Neural cell (in vitro differentiated cells): ENCODE results near the gene B3GALNT1. TPM values are rescaled to one million over a fixed set of nuclear protein-coding genes. Genes with fewer than 3 reads are reported as not detected.

Experiments used
- H2AFZ ChIP-seq: fragments of 200-600, 300-800 bp; sonication (generic), shearing (Covaris generic); 2 replicates; pipeline ENCODE4 v1.6.0; 2014; ENCODE audit warnings: low read depth, mild to moderate bottlenecking, antibody characterized with exemption, low read length, moderate library complexity
- H3F3A ChIP-seq: fragments of 200-600 bp; shearing (Covaris generic); 2 replicates; pipeline ENCODE4 v1.6.1; 2016; ENCODE audit warnings: mild to moderate bottlenecking, moderate library complexity, mixed read lengths, antibody characterized with exemption, low read length; ENCODE audit not compliant: insufficient read depth, poor library complexity, severe bottlenecking
- H3K27ac ChIP-seq: fragments of 200-600, 300-800 bp; sonication (generic), shearing (Covaris generic); 2 replicates; pipeline ENCODE4 v1.5.1; 2014; ENCODE audit warnings: mild to moderate bottlenecking, low read length, moderate library complexity
- H3K27me3 ChIP-seq: fragments of 300-800, 200-600 bp; sonication (generic), shearing (Covaris generic); 2 replicates; pipeline ENCODE4 v1.6.0; 2014; ENCODE audit warnings: mild to moderate bottlenecking, low read depth, low read length, moderate library complexity; ENCODE audit not compliant: insufficient read depth
- H3K36me3 ChIP-seq: fragments of 300-800, 200-600 bp; sonication (generic), shearing (Covaris generic); 2 replicates; pipeline ENCODE4 v1.5.1; 2014; ENCODE audit warnings: mild to moderate bottlenecking, antibody characterized with exemption, low read length, moderate library complexity; ENCODE audit not compliant: insufficient read depth
- H3K4me2 ChIP-seq: fragments of 300-800, 200-600 bp; sonication (generic), shearing (Covaris generic); 2 replicates; pipeline ENCODE4 v1.6.0; 2014; ENCODE audit warnings: mild to moderate bottlenecking, low read length
- H3K4me3 ChIP-seq: fragments of 300-800, 200-600 bp; sonication (generic), shearing (Covaris generic); 2 replicates; pipeline ENCODE4 v1.5.1; 2014; ENCODE audit warnings: mild to moderate bottlenecking, low read length, moderate library complexity
- H3K79me2 ChIP-seq: fragments of 200-600 bp; shearing (Covaris generic); replicated peaks from 2 replicates; pipeline ENCODE4 v1.6.0; 2014; ENCODE audit warnings: mild to moderate bottlenecking, low read length, moderate library complexity; ENCODE audit not compliant: insufficient read depth
- H3K9ac ChIP-seq: fragments of 300-800, 200-600 bp; sonication (generic), shearing (Covaris generic); 2 replicates; pipeline ENCODE4 v1.6.1; 2016; ENCODE audit warnings: mild to moderate bottlenecking, low read length, mixed read lengths
- H3K9me2 ChIP-seq: fragments of 200-600 bp; shearing (Covaris generic); 2 replicates; pipeline ENCODE4 v1.6.1; 2016; ENCODE audit warnings: mild to moderate bottlenecking, low read length, mixed read lengths; ENCODE audit not compliant: insufficient read depth
- H3K9me3 ChIP-seq: fragments of 200-600, 300-800 bp; sonication (generic), shearing (Covaris generic); 2 replicates; pipeline ENCODE4 v1.6.1; 2016; ENCODE audit warnings: mild to moderate bottlenecking, mixed run types, low read length, moderate library complexity, mixed read lengths
- H4K20me1 ChIP-seq: fragments of 200-600 bp; shearing (Covaris generic); 2 replicates; pipeline ENCODE4 v1.6.1; 2016; ENCODE audit warnings: mild to moderate bottlenecking, mixed run types; ENCODE audit not compliant: insufficient read depth
- EP300 ChIP-seq: fragments of 450-650 bp; conservative IDR thresholded peaks from 2 replicates; pipeline ENCODE4 v1.6.1; 2014; ENCODE audit warnings: antibody characterized with exemption, mild to moderate bottlenecking, moderate library complexity; ENCODE audit not compliant: poor library complexity, severe bottlenecking
- EZH2 ChIP-seq: fragments of 200-600, 300-800 bp; shearing (Covaris generic), sonication (generic); IDR thresholded peaks from 2 replicates; pipeline ENCODE4 v1.6.1; 2014; ENCODE audit warnings: antibody characterized with exemption, low read length, borderline replicate concordance, mild to moderate bottlenecking; ENCODE audit not compliant: insufficient read depth, poor library complexity, severe bottlenecking
- MXI1 ChIP-seq: fragments of 450-650 bp; conservative IDR thresholded peaks from 2 replicates; pipeline ENCODE4 v1.6.1; 2014; ENCODE audit warnings: antibody characterized with exemption, mild to moderate bottlenecking; ENCODE audit not compliant: poor library complexity, severe bottlenecking
- POLR2AphosphoS5 ChIP-seq: IDR thresholded peaks from 2 replicates; pipeline ENCODE4 v1.6.1; 2012
- RAD21 ChIP-seq: fragments of 450-650 bp; conservative IDR thresholded peaks from 2 replicates; pipeline ENCODE4 v1.6.1; 2014; ENCODE audit warnings: antibody characterized with exemption, mild to moderate bottlenecking, moderate library complexity
- SMC3 ChIP-seq: fragments of 450-650 bp; conservative IDR thresholded peaks from 2 replicates; pipeline ENCODE4 v1.6.1; 2014; ENCODE audit warnings: antibody characterized with exemption, mild to moderate bottlenecking, moderate library complexity; ENCODE audit not compliant: poor library complexity
- TAF1 ChIP-seq: IDR thresholded peaks from 2 replicates; pipeline ENCODE4 v1.6.1; 2012; ENCODE audit warnings: low read depth
- polyA plus RNA-seq: library from polyadenylated mRNA; depleted of rRNA; stranded (reverse); fragments of >200 nt; gene quantifications from 2 replicates; pipeline ENCODE4 v1.2.3, GENCODE V29; 2014
- TF ChIP-seq, protein P1 (sequence below): IDR thresholded peaks from 2 replicates; pipeline ENCODE4 v1.6.1; 2012; ENCODE audit warnings: borderline replicate concordance
- TF ChIP-seq, protein P2 (sequence below): fragments of 450-650 bp; IDR thresholded peaks from 2 replicates; pipeline ENCODE4 v1.5.1; 2014; ENCODE audit warnings: antibody characterized with exemption, mild to moderate bottlenecking, moderate library complexity; ENCODE audit not compliant: poor library complexity, severe bottlenecking

B3GALNT1 gene
- polyA plus RNA-seq, 1 donor from 2014 or later: 31.7 TPM

DNA sequence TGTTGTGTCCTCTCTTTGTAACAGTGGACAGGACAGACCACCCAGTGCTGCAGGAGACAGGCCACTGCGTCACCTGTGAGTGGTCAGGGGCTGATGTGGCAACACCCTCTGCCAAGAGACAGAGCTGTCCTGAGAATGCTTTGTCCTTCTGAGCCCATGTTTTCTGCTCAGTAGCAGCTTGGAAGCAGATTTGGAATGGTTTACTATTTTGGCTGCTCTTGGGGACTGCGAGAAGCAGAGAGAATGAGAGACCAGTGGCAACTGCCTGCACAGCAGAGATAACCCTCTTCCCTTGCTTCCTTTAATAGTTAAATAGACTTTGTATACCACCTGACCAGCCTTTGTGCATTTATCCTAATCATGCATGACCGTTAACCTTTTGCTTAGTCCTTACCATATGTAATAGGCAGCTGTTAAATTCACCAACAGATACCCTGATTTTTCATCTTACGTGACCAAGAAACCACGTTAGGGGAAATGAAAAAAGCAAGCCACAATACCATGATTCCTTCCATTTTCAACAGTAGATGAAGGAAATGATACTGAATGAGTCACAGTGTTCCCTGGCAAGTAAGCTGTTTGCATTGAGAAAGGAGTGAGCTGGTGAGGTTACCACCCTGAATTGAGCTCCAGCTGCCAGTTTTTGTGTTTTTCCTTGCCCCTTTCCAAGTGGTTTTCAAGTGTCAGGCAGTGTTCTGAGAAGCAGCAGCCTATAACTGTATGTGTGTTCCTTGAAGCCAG, 35.5 kb downstream of the B3GALNT1 start:
- no peak overlapping the region for H3K27ac ChIP-seq
- no peaks in the 10 kb centered on the region for H3K36me3 ChIP-seq
- no peaks in the 10 kb centered on the region for H3K9me2 ChIP-seq
- H3K9me3 ChIP-seq: no peaks in the 10 kb centered on the region
- H3F3A ChIP-seq: no peaks in the 10 kb centered on the region
- H4K20me1 ChIP-seq: no peaks in the 10 kb centered on the region
- H3K4me2 ChIP-seq: no peak overlapping the region
- no peak overlapping the region for H3K4me3 ChIP-seq
- H3K27me3 ChIP-seq: no peaks in the 10 kb centered on the region
- TF ChIP-seq TAF1 (no peak), RAD21 (no peak), EP300 (no peak), EZH2 (no peak), SMC3 (no peak), MXI1 (no peak), POLR2AphosphoS5 (no peak)
- TF ChIP-seq, protein P1, sequence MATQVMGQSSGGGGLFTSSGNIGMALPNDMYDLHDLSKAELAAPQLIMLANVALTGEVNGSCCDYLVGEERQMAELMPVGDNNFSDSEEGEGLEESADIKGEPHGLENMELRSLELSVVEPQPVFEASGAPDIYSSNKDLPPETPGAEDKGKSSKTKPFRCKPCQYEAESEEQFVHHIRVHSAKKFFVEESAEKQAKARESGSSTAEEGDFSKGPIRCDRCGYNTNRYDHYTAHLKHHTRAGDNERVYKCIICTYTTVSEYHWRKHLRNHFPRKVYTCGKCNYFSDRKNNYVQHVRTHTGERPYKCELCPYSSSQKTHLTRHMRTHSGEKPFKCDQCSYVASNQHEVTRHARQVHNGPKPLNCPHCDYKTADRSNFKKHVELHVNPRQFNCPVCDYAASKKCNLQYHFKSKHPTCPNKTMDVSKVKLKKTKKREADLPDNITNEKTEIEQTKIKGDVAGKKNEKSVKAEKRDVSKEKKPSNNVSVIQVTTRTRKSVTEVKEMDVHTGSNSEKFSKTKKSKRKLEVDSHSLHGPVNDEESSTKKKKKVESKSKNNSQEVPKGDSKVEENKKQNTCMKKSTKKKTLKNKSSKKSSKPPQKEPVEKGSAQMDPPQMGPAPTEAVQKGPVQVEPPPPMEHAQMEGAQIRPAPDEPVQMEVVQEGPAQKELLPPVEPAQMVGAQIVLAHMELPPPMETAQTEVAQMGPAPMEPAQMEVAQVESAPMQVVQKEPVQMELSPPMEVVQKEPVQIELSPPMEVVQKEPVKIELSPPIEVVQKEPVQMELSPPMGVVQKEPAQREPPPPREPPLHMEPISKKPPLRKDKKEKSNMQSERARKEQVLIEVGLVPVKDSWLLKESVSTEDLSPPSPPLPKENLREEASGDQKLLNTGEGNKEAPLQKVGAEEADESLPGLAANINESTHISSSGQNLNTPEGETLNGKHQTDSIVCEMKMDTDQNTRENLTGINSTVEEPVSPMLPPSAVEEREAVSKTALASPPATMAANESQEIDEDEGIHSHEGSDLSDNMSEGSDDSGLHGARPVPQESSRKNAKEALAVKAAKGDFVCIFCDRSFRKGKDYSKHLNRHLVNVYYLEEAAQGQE: no peak
- TF ChIP-seq, protein P2, sequence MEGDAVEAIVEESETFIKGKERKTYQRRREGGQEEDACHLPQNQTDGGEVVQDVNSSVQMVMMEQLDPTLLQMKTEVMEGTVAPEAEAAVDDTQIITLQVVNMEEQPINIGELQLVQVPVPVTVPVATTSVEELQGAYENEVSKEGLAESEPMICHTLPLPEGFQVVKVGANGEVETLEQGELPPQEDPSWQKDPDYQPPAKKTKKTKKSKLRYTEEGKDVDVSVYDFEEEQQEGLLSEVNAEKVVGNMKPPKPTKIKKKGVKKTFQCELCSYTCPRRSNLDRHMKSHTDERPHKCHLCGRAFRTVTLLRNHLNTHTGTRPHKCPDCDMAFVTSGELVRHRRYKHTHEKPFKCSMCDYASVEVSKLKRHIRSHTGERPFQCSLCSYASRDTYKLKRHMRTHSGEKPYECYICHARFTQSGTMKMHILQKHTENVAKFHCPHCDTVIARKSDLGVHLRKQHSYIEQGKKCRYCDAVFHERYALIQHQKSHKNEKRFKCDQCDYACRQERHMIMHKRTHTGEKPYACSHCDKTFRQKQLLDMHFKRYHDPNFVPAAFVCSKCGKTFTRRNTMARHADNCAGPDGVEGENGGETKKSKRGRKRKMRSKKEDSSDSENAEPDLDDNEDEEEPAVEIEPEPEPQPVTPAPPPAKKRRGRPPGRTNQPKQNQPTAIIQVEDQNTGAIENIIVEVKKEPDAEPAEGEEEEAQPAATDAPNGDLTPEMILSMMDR: no peak
- H3K9ac ChIP-seq: no peak overlapping the region
- H2AFZ ChIP-seq: no peak overlapping the region
- H3K79me2 ChIP-seq: no peaks in the 10 kb centered on the region

DNA sequence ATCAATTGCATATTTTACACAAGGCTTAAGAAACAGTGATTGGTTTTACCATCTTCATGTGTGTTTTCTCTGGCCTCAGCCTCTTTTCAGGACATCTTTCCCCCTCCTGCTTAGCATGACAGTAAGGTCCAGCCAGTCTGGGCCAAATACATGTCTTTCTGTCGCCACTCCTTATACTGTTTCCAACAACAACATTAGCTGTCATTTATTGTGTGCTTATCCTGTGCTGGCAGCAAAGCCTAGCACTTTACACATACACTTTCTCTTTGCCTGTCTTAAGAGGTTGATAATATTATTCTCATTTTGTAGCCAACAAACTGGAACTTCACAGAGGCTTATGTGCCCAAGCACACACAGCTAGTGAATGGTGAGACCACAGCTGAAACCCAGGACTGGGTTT, 37.8 kb downstream of the B3GALNT1 start:
- Histone ChIP-seq H3K9ac (no peak overlapping the region), H3K4me2 (no peak overlapping the region), H3K9me3 (no peaks in the 10 kb centered on the region), H3K4me3 (no peak overlapping the region), H4K20me1 (no peaks in the 10 kb centered on the region), H3K9me2 (no peaks in the 10 kb centered on the region), H2AFZ (no peak overlapping the region), H3K27me3 (no peaks in the 10 kb centered on the region), H3K27ac (no peak overlapping the region), H3K36me3 (no peaks in the 10 kb centered on the region), H3K79me2 (no peaks in the 10 kb centered on the region), H3F3A (no peaks in the 10 kb centered on the region)
- TF ChIP-seq SMC3 (no peak), TAF1 (no peak), MXI1 (no peak), RAD21 (no peak), POLR2AphosphoS5 (no peak), EP300 (no peak)
- TF ChIP-seq, protein P2: no peak
